GM12878 (cell line): ENCODE results near the gene CR2. TPM values are rescaled to one million over a fixed set of nuclear protein-coding genes. Genes with fewer than 3 reads are reported as not detected.

Experiments
- ATAC-seq: fragments of 200-7000 bp; cut with Tn5 transposase; 3 replicates; pipeline ENCODE4 v1.9.1; 2020; ENCODE audit warnings: mild to moderate bottlenecking, moderate library complexity
- BruUV-seq: library from RNA; stranded (reverse); fragments of 400-500 nt; replicated peaks from 2 replicates; lab custom pipeline; 2021; lab: Mats Ljungman, UMichigan
- CTCF ChIA-PET: fragments of 300-600 bp; sonication (Branson Sonifier 250); formaldehyde crosslinking; extraction: SDS; loops from one replicate; lab custom pipeline; 2021; ENCODE audit warnings: inconsistent platforms; lab: Yijun Ruan, JAX
- POLR2A ChIA-PET: fragments of 350-600 bp; formaldehyde crosslinking; extraction: SDS; loops from one replicate; lab custom pipeline; 2021; ENCODE audit warnings: inconsistent platforms; lab: Charles Lee
- RAD21 ChIA-PET: fragments of 300-600 bp; sonication (Branson Sonifier 250); formaldehyde crosslinking; loops from one replicate; lab custom pipeline; 2023; ENCODE audit warnings: antibody characterized with exemption; ENCODE audit not compliant: unreplicated experiment; lab: Charles Lee
- SMC1A ChIA-PET: fragments of 300-600 bp; sonication (Branson Sonifier 250); formaldehyde crosslinking; loops from one replicate; lab custom pipeline; 2023; ENCODE audit not compliant: unreplicated experiment, uncharacterized antibody; lab: Charles Lee
- DNase-seq: peaks from one replicate; pipeline ENCODE4 v3.0.0-alpha.2; 2011; ENCODE audit warnings: low read depth, low spot score
- FAIRE-seq: peaks from 3 replicates; lab custom pipeline; 2011; peaks lifted over from hg19 to GRCh38; lab: Jason Lieb, UNC
- H2AFZ ChIP-seq: 2 replicates; pipeline ENCODE4 v1.6.0; 2011; ENCODE audit warnings: low read depth, low read length, control low read depth; ENCODE audit not compliant: control insufficient read depth
- H3K27ac ChIP-seq: 2 replicates; pipeline ENCODE4 v1.5.1; 2011; ENCODE audit warnings: control low read depth; ENCODE audit not compliant: control insufficient read depth, insufficient read depth
- H3K27me3 ChIP-seq, 2 experiments: replicated peaks in 1 of 2; 2 replicates each; pipeline versions ENCODE4 v1.6.0 to v1.6.1; 2011; ENCODE audit warnings: low read length in 1 of 2; ENCODE audit not compliant: control insufficient read depth in 2 of 2, insufficient read depth in 2 of 2
- H3K36me3 ChIP-seq, 2 experiments: 2 replicates each; pipeline ENCODE4 v1.5.1; 2011; ENCODE audit warnings: low read length in 1 of 2; ENCODE audit not compliant: control insufficient read depth in 2 of 2, insufficient read depth in 2 of 2
- H3K4me1 ChIP-seq: 2 replicates; pipeline ENCODE4 v1.6.1; 2011; ENCODE audit warnings: mild to moderate bottlenecking, low read length, moderate library complexity, mixed read lengths; ENCODE audit not compliant: control insufficient read depth, insufficient read depth
- H3K4me2 ChIP-seq: 2 replicates; pipeline ENCODE4 v1.6.0; 2011; ENCODE audit warnings: control low read depth; ENCODE audit not compliant: control insufficient read depth, insufficient read depth
- H3K4me3 ChIP-seq: fragments of 200-600 bp; sonication (generic); 2 replicates; pipeline ENCODE4 v1.5.1; 2016
- H3K79me2 ChIP-seq: 2 replicates; pipeline ENCODE4 v1.6.0; 2011; ENCODE audit warnings: low read length; ENCODE audit not compliant: control insufficient read depth, insufficient read depth
- H3K9ac ChIP-seq: 2 replicates; pipeline ENCODE4 v1.8.0; 2011; ENCODE audit warnings: low read length, control low read depth, mixed read lengths; ENCODE audit not compliant: control insufficient read depth, insufficient read depth
- H3K9me3 ChIP-seq: replicated peaks from 3 replicates; pipeline ENCODE4 v1.5.1; 2011; ENCODE audit warnings: mild to moderate bottlenecking, low read length; ENCODE audit not compliant: control insufficient read depth, insufficient read depth
- H4K20me1 ChIP-seq: 2 replicates; pipeline ENCODE4 v1.6.0; 2011; ENCODE audit not compliant: control insufficient read depth, insufficient read depth
- BACH1 ChIP-seq: fragments of 450-650 bp; IDR thresholded peaks from 2 replicates; pipeline ENCODE4 v1.6.1; 2017; ENCODE audit warnings: mild to moderate bottlenecking, borderline replicate concordance
- BCL3 ChIP-seq: IDR thresholded peaks from 2 replicates; pipeline ENCODE4 v1.6.1; 2011; ENCODE audit warnings: borderline replicate concordance, low read depth, mild to moderate bottlenecking, moderate library complexity, low read length; ENCODE audit not compliant: insufficient read depth, poor library complexity, severe bottlenecking
- BMI1 ChIP-seq: fragments of 450-650 bp; IDR thresholded peaks from 2 replicates; pipeline ENCODE4 v1.6.1; 2016; ENCODE audit warnings: mild to moderate bottlenecking, moderate library complexity, borderline replicate concordance
- GABPA ChIP-seq: IDR thresholded peaks from 2 replicates; pipeline ENCODE4 v1.6.1; 2014; ENCODE audit warnings: antibody characterized with exemption, low read depth, mild to moderate bottlenecking, inconsistent platforms
- NFIC ChIP-seq: IDR thresholded peaks from 2 replicates; pipeline ENCODE4 v1.6.1; 2012; ENCODE audit warnings: low read depth, mild to moderate bottlenecking, inconsistent platforms, low read length, moderate library complexity
- REST ChIP-seq: IDR thresholded peaks from 2 replicates; pipeline ENCODE4 v1.6.1; 2012; ENCODE audit warnings: mild to moderate bottlenecking, low read depth, low read length
- WRNIP1 ChIP-seq: IDR thresholded peaks from 2 replicates; pipeline ENCODE4 v1.6.1; 2011; ENCODE audit warnings: low read depth, low read length, improper control_type of control experiment, borderline replicate concordance
- whole genome bisulfite sequencing: methylation state at CpG from one replicate; pipeline ENCODE4 v1.1.6; 2016; ENCODE audit warnings: low lambda C conversion rate; ENCODE audit not compliant: insufficient replicate concordance, insufficient coverage; ENCODE audit errors: missing lambda C conversion rate; 5-methylcytosine and 5-hydroxymethylcytosine counted together
- in situ Hi-C: fragments of 300-500 bp; cut with MboI; formaldehyde crosslinking; loops from 9 replicates; pipeline ENCODE4 v1.14.3; 2018; ENCODE audit warnings: mixed read lengths
- intact Hi-C: fragments of 100-400 bp; cut with micrococcal nuclease; formaldehyde crosslinking; loops from one replicate; pipeline ENCODE4 v1.14.2; 2022; ENCODE audit not compliant: unreplicated experiment
- polyA plus RNA-seq, 11 experiments: library from polyadenylated mRNA; depleted of rRNA in 4 of 11; unstranded in 6 of 11; stranded (reverse) in 5 of 11; fragments of >200 nt; fragmentation: Nextera tagmentation in 4 of 11; fragmentation: Illumina TruSeq in 1 of 11; extraction: Ambion mirVana in 4 of 11; extraction: Trizol in 1 of 11; gene quantifications; 1 replicate in 1 of 11; 2 replicates in 10 of 11; pipeline versions ENCODE4 v1.2.1 to v1.2.3, GENCODE V29; 2011 to 2016; ENCODE audit warnings: inconsistent platforms in 2 of 11, missing spikeins in 2 of 11, low read depth in 1 of 11
- total RNA-seq, 4 experiments: library from RNA; depleted of rRNA in 3 of 4; stranded (reverse); fragments of >200 nt in 3 of 4; fragmentation: Illumina TruSeq in 1 of 4; extraction: Trizol in 1 of 4; gene quantifications; 2 replicates each; pipeline versions ENCODE4 v1.2.1 to v1.2.3, GENCODE V29; 2013 to 2021

The CR2 gene
- total and polyA plus RNA-seq, 10 of the 15 experiments (the other 5 are each of a cell fraction or from before 2014, with no cell fraction given): 2.2 to 72.8 (median 50.6) TPM

DNA sequence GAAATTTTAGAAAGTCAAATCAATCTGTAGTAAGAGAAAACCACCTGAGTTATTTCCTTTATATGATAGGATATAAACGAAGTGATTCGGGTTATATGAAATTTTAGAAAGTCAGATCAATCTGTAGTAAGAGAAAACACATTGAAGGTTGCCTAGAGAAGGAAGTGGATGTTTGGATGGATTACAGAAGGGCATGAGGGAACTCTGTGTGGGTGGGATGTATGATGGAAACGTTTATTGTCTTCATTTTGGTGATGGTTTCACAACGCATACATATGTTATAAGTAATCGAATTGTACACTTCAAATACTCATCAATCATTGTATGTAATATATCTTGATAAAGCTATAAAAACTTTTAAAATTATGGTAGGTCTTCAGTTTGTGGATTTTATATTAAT is 46.9 kb downstream of the CR2 start:
- Histone ChIP-seq H3K9ac (no peak overlapping the region), H3K9me3 (no peaks in the 10 kb centered on the region), H3K27me3 (no peaks in the 10 kb centered on the region; a peak in 1 of 4 replicates), H3K27ac (no peak overlapping the region), H3K4me1 (no peaks in the 10 kb centered on the region; the same call in 1 of the 2 replicates), H2AFZ (no peak overlapping the region), H3K79me2 (peaks cover 5% of the 10 kb centered on the region), H4K20me1 (no peaks in the 10 kb centered on the region), H3K36me3 (no peaks in the 10 kb centered on the region), H3K4me3 (no peak overlapping the region), H3K4me2 (no peak overlapping the region)
- ChIA-PET POLR2A (no interaction called here), RAD21 (interaction anchor here (0.7 to 1.2 kb wide), 4 partner anchors 18 to 428 kb away, joined by 3 to 4 read pairs (median 3); no protein-coding TSS in a partner anchor), CTCF (interaction anchor here (1.2 to 2.9 kb wide), 4 partner anchors 46 to 418 kb away, joined by 3 to 10 read pairs (median 6); partner anchors contain the start of gene CR2), SMC1A (interaction anchor here (0.7 to 2.1 kb wide), 3 partner anchors 45 to 417 kb away, joined by 3 to 11 read pairs (median 5); partner anchors contain the start of gene CR2)
- in situ Hi-C loops: no loop called here
- no TSS peak for BruUV-seq
- intact Hi-C loops: no loop called here
- ATAC-seq: no peak
- 64% methylated on average over 5 of the region's 5 CpGs for WGBS
- TF ChIP-seq BMI1: no peak
- TF ChIP-seq BCL3: no peak
- TF ChIP-seq NFIC: no peak
- TF ChIP-seq BACH1: no peak
- no peak for TF ChIP-seq GABPA
- FAIRE-seq: no peak
- DNase-seq: no peak

DNA sequence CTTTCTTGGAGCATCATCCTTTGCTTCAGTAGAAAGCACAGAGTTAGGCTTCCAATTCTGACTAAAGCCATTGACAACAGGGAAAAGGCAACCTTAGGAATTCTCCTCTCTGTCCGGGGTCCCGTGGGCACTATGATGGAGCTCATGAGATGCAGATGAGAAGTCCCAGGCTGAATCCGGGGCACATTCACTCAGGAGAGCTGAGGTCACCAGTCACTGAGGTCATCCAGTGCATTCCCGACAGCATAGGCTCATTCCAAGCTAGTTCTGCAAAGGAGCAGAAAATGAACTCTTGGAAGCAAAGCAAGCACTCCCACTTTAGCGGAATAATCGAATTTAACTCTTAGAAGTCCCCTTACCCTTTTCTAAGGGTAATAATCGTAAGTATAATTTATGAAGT is 48.6 kb downstream of the CR2 start:
- ChIA-PET SMC1A (interaction anchor here (1.2 to 2.1 kb wide), 2 partner anchors 419 to 439 kb away, joined by 3 to 11 read pairs; no protein-coding TSS in a partner anchor), POLR2A (no interaction called here), RAD21 (interaction anchor here (1.5 kb wide), 1 partner anchor 98 kb away, joined by 4 read pairs; no protein-coding TSS in a partner anchor), CTCF (interaction anchor here (2.9 kb wide), 1 partner anchor 97 kb away, joined by 10 read pairs; no protein-coding TSS in a partner anchor)
- no peak for ATAC-seq
- Histone ChIP-seq H3K36me3 (no peaks in the 10 kb centered on the region), H4K20me1 (no peaks in the 10 kb centered on the region), H3K4me3 (no peak overlapping the region), H3K4me2 (no peak overlapping the region), H3K9ac (no peak overlapping the region), H3K79me2 (no peaks in the 10 kb centered on the region), H3K27me3 (no peaks in the 10 kb centered on the region; a peak in 1 of 4 replicates), H3K4me1 (no peaks in the 10 kb centered on the region; the same call in 1 of the 2 replicates), H2AFZ (no peak overlapping the region), H3K27ac (no peak overlapping the region), H3K9me3 (no peaks in the 10 kb centered on the region)
- TF ChIP-seq WRNIP1 (no peak), REST (no peak)
- no TSS peak for BruUV-seq
- in situ Hi-C loops: no loop called here
- DNase-seq: no peak
- WGBS: 62% methylated on average over 7 of the region's 7 CpGs
- no peak for FAIRE-seq
- intact Hi-C loops: no loop called here
